ENCODE measurements around the gene BBS5.
"Not testable (repeated sequence)": the region's sequence is repeated elsewhere in the genome, so short reads cannot be mapped to it uniquely, and the experiment has no call there.

Gene BBS5

GRCh38 chr2:169485650-169486138 lies 6.4 kb downstream of the BBS5 start:
- DNase-seq (ENCODE audit: low read depth, low spot score), result no peak

- no peak for DNase-seq (ENCODE audit: low read depth, low spot score)
These were observed 7.2 kb downstream of the BBS5 start for GRCh38 chr2:169486487-169486886.

- no peak for DNase-seq (ENCODE audit: low read depth, low spot score)
These were observed 11.5 kb downstream of the BBS5 start for GRCh38 chr2:169490834-169491233.

- DNase-seq (ENCODE audit: low read depth, low spot score), result no peak
These were observed 12.1 kb downstream of the BBS5 start for GRCh38 chr2:169491378-169491777.

GRCh38 chr2:169493360-169493759 lies 14.1 kb downstream of the BBS5 start:
- no peak for DNase-seq (ENCODE audit: low read depth, low spot score)

GRCh38 chr2:169495310-169495928 lies 16.1 kb downstream of the BBS5 start:
- no peak for DNase-seq (ENCODE audit: low read depth, low spot score)

- no peak for DNase-seq (ENCODE audit: low read depth, low spot score)
These were observed 25.4 kb downstream of the BBS5 start for GRCh38 chr2:169504651-169505050.

- DNase-seq (ENCODE audit: low read depth, low spot score), result no peak
These were observed 28.4 kb downstream of the BBS5 start for GRCh38 chr2:169507698-169508097.

- no peak for DNase-seq (ENCODE audit: low read depth, low spot score)
These were observed 30.1 kb downstream of the BBS5 start, which contains the start of gene KLHL41 for GRCh38 chr2:169509298-169509885. Gene KLHL41 (plus strand): TSS chr2:169509702. CDS start chr2:169509779, 77 bp downstream.

- no peak for DNase-seq (ENCODE audit: low read depth, low spot score)
These were observed 30.7 kb downstream of the BBS5 start for GRCh38 chr2:169509955-169510354.

GRCh38 chr2:169510496-169510895 lies 31.2 kb downstream of the BBS5 start:
- no peak for DNase-seq (ENCODE audit: low read depth, low spot score)

- no peak for DNase-seq (ENCODE audit: low read depth, low spot score)
These were observed 32.5 kb downstream of the BBS5 start for GRCh38 chr2:169511818-169512217.

GRCh38 chr2:169512525-169512924 lies 33.2 kb downstream of the BBS5 start:
- DNase-seq (ENCODE audit: low read depth, low spot score), result no peak

- no peak for DNase-seq (ENCODE audit: low read depth, low spot score)
These were observed 33.8 kb downstream of the BBS5 start for GRCh38 chr2:169513094-169513493.

GRCh38 chr2:169513926-169514325 lies 34.6 kb downstream of the BBS5 start:
- DNase-seq (ENCODE audit: low read depth, low spot score), result no peak

- DNase-seq (ENCODE audit: low read depth, low spot score), result not testable (repeated sequence)
These were observed 35.5 kb downstream of the BBS5 start for GRCh38 chr2:169514758-169515157.

- DNase-seq (ENCODE audit: low read depth, low spot score), result not testable (repeated sequence)
These were observed 37.2 kb downstream of the BBS5 start for GRCh38 chr2:169516488-169516995.

GRCh38 chr2:169520896-169521295 lies 41.6 kb downstream of the BBS5 start:
- DNase-seq (ENCODE audit: low read depth, low spot score), result no peak

GRCh38 chr2:169523681-169524080 lies 44.4 kb downstream of the BBS5 start:
- no peak for DNase-seq (ENCODE audit: low read depth, low spot score)

- DNase-seq (ENCODE audit: low read depth, low spot score), result no peak
These were observed 46.1 kb downstream of the BBS5 start for GRCh38 chr2:169525434-169525833.

GRCh38 chr2:169526451-169526850 lies 47.2 kb downstream of the BBS5 start:
- DNase-seq (ENCODE audit: low read depth, low spot score), result no peak

GRCh38 chr2:169528271-169528701 lies 49.0 kb downstream of the BBS5 start:
- peak; percentile 49 for DNase-seq (ENCODE audit: low read depth, low spot score)

- not testable (repeated sequence) for DNase-seq (ENCODE audit: low read depth, low spot score)
These were observed 60.2 kb downstream of the BBS5 start for GRCh38 chr2:169539460-169539859.
